Stimulated activated CD8-positive, alpha-beta memory T cell treated with anti-CD3 and anti-CD28 coated beads, Interleukin-12 subunit alpha, Interleukin-12 subunit beta, amount 100 ng/mL, for 1 hour (primary cell): Measurements from ENCODE around the gene GLYR1.

ENCODE experiments used
- DNase-seq: peaks from one replicate; pipeline ENCODE4 v3.0.0-alpha.2; 2020; ENCODE audit warnings: low read depth

The GLYR1 gene

GRCh38 chr16:4805231-4805630, 41.9 kb downstream of the GLYR1 start:
- DNase-seq: no peak

DNA sequence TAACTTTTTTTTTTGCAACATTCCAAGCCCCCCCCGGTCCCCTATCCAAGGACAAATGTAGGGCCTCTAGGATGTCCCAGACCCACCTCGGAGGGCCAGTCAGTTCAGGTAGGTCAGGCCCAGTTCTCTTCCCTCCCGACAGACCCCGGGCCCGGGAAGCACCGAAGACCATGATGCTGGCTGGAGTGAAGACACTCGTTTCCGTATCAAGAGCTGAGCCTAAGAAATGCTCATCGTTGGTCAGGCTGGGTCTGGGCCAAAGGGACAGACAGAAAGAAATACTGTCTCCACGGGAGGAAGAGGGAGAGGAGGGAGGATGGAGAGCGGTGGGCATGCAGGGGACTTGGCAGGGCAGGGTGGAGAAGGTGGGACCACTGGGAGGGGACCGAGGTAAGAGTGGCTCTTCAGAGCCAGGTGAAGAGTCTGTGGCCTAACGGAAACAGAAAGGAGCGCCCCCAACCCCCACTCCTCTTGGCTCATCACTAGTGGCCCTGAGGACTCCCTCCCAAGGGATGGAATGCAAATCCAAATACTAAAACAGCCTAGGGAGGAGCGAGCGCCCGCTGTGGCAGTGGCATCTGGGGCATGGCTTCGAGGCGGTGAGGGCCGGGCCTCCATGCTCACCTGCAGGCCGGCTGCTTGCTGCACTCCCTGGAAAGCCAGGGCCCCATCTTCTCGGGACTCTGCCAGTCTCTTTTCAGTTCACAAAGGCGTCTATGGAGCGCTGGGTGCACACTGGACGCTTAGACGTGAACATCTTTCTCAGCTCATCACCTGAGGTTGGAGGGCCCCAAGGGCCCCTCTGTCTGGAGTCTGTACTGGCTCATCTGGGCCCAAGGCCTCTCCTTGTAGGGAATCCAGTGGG, 43.0 kb downstream of the GLYR1 start:
- no peak for DNase-seq

DNA sequence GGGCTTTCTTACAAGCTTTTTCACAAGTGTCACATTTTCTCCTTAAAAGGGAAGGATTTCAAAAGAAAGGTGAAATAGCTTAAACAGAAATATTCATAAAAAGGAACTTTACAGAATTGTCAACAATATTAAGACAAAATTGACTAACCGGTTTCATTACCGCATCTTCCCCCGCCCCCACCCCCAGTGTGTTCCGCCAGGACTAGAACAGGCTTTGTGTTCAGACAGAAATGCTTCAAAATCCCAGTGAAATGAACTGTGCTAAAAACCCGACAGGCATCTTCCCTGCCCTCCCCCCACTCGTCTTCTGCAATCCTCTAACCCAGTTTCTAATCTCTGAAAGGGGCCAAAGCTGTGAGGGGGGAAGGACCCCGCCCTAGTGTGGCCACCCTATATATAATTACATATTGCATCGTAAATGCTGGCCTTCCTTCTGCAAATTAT, 43.7 kb downstream of the GLYR1 start:
- no peak for DNase-seq

- DNase-seq: peak; percentile 77
Measured at GRCh38 chr16:4802659-4803287, 44.3 kb downstream of the GLYR1 start.

- DNase-seq: peak; percentile 53
Measured at GRCh38 chr16:4801962-4802658, 45.0 kb downstream of the GLYR1 start, which contains the start of gene ROGDI. Gene ROGDI, minus strand, starts transcription at chr16:4802633. Its CDS starts 62 bp downstream, at chr16:4802571.

DNA sequence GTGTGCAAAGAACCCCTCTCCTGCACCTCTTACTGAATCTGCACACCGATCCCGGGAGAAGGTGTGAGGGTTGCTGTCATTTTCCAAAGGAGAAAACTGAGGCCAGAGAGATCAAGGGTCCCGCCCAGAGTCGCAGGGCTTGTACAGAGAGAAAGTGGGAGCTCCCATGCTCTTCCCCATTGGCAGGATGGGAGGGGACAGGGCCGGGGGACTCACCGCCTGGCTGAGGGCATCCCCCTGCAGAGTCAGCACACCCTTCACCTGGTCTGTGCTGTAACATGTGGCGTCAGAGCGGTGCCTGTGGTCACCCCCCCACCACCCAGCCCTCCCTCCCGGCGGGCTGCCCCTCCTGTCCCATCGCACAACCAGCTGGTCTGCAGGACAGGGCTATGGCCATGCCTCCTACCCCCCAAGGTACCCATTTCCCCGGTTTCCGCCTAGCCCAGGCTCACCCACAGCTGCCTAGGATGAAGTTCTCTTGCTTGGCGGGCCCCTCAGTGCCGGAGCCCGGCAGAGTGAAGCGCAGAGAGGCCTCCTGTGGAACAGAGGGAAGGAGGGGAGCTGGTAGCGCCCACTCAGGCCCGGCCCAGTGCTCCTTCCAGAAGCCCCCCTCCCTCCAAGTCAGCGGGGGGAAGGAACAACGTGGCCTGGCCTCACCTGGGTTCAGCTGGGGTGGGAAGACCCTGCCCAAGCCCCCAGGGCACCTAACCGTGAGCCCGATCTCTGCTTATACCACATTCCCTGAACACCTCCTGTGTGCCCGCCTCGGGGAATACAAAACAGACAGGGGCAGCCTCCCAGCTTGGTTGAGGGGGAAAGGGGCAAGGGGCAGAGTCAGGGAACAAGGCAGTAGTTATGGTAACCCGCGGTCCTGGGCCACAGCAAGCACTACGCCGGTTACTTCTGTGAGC, 45.8 kb downstream of the GLYR1 start:
- DNase-seq: no peak

GRCh38 chr16:4800290-4801041, 46.6 kb downstream of the GLYR1 start:
- no peak for DNase-seq

DNA sequence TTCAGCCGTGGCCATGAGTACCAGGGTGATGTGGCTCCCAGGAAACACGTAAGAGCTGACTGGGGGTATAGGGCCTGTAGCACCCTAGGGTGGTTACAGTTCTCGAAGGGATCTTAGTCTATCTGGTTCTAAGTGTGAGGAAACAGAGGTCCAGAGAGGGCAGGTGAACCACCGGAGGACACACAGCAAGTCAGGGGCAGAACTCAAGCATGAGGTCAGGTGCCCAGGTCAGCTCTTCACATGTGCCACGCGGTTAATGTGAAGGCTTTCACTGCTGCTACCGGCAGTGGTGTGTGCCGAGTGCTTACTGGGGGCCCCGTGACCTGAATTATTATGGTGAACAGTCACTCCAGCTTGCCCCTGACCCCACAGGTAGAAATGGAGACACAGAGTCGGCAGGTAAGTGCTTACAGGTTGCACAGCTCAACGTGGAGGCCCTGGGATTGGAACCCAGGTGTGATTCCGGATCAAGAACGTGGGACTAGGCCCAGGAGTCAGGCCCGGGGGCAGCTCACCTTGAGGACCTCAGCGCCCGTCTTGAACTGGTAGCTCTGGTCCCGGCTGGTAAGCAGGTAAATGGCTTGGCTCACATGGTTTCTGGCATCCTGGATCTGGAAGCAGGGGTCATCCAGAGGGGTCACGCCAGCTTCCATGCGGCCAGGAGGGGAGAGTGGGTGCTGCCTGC, 47.8 kb downstream of the GLYR1 start:
- no peak for DNase-seq

GRCh38 chr16:4798456-4798855, 48.6 kb downstream of the GLYR1 start:
- DNase-seq: no peak

DNA sequence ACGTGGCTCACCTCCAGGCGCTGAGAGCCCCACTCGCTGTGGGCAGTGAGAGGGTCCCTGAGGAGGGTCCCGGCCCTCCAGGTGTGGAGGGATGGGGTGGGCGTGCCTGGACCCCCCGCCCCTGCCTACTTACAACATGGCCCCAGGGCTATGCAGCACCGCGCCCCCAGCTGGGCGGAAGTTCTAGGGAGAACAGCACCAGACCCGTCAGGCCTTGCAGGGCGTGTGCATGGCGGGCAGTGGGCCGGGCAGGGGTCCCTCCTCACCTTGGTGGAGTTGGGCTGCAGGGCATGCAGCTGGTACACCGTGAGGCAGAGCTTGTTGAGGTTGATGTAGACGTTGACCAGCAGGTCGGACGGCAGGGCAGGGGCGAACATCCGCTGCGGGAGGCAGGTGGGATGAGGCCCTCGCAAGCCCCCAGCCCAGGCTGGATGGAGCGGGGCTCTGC, 49.3 kb downstream of the GLYR1 start:
- no peak for DNase-seq

- no peak for DNase-seq
Measured at GRCh38 chr16:4796982-4797804, 49.9 kb downstream of the GLYR1 start.

DNA sequence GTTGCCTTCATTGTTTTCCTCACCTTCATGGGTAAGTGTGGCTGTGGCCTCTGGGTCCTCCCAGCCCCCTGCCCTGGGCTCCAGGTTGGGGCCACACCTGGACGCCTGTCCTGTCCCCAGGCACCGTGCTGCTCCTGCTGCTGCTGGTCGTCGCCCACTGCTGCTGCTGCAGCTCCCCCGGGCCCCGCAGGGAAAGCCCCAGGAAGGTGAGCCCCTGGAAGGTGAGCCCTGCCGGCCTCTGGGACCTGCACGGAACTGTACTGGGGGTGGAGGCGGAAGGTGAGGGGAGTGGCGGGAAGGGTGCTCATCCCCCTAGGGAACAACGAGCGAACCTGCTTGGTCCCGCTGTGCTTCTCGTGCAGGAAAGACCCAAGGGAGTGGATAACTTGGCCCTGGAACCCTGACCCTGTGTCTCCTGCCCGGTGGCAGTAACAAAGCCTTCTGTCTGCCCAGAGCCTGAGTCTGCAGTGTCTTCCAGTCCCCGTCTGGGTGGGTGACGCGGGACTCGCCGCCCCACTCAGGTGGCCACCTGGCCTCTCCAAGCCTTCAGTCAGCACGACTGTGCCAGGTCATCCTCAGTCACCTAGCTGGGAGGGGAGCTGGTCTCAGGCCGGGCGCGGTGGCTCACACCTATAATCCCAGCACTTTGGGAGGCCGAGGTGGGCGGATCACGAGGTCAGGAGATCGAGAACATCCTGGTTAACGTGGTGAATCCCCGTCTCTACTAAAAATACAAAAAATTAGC, 51.1 kb downstream of the GLYR1 start:
- no peak for DNase-seq

DNA sequence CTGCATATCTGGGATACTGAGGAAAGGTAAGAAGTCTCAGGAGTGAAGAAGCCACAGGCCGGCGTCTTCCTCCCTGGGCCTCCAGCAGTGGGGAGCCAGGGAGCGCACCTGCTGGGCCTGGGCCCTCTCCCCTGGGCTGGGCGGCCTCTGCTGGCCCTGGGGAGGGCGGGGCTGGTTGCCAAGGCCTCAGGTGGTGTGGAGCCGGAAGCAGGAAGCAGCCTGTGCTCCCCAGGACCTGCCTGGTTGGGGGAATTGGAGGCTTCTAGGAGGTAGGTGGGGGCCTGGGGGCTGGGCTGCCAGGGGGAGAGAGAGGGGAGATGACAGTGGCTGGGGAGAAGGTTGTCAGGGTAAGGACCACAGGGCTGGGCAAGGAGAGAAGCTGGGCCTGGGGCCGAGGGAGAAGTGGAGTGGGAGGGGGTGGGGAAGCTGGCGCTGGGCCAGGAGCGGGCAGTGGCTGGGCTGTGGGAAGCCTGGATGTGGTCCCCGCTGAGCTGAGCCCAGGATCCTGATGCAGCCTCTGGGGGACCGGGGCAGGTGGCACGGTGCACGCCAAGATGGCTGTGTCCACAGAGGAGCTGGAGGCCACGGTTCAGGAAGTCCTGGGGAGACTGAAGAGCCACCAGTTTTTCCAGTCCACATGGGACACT, 51.8 kb downstream of the GLYR1 start, which contains the start of gene SMIM22:
Gene SMIM22, plus strand, starts transcription at position 189 of the 647 bp plus-strand sequence. Its CDS starts 366 bp downstream, at position 555.
- no peak for DNase-seq

DNA sequence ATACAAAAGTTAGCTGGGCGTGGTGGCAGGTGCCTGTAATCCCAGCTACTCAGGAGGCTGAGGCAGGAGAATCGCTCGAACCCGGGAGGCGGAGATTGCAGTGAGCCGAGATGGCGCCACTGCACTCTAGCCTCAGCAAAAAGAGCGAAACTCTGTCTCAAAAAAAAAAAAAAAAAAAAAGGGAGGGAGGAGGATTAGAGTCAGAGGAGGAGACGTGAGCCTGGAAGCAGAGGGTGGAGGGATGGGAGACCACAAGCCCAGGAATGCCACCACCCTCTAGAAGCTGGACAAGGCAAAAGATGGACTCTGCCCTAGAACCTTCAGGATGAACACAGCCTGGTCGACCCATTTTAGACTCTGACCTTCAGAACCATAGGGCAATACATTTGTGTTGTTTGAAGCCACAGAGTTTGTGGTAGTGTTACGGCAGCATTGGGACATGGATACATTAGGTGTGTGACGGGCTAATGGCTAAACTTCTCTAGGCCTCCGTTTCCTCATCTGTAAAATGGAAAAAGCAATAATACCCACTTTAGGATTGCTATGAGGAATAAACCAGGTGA, 54.1 kb downstream of the GLYR1 start:
- DNase-seq: no peak

- DNase-seq: no peak
Measured at GRCh38 chr16:4790871-4791270, 56.2 kb downstream of the GLYR1 start.

GRCh38 chr16:4790261-4790660, 56.8 kb downstream of the GLYR1 start:
- no peak for DNase-seq

GRCh38 chr16:4788910-4789309, 58.2 kb downstream of the GLYR1 start:
- DNase-seq: no peak

DNA sequence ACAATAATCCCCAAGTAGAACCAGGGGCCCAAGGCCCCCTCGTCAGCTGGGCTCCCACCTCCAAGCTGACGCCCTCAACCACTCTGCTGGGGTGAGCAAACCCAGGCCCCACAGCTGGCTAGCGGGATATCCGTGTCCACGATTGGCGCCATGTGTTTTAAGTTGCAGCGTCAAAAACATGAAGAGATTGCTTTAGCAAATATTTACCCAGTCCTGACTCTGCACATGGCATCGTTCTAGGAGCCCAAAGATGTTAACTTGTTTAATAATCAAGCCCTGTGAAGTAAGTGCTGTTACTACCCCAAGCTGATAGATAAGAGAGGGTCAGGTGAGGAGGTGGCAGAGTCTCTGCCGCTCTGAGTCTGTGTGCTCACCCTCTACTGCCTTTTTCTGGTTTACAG, 58.6 kb downstream of the GLYR1 start:
- DNase-seq: no peak
